DND-41 (cell line): Measurements from ENCODE around the gene PLAGL1.

ENCODE experiments used
- ATAC-seq: fragments of 200-7000 bp; cut with Tn5 transposase; 3 replicates; pipeline ENCODE4 v1.9.1; 2021; ENCODE audit warnings: low read depth; ENCODE audit not compliant: insufficient read depth
- DNase-seq: peaks from one replicate; pipeline ENCODE4 v3.0.0-alpha.2; 2020
- H2AFZ ChIP-seq: 2 replicates; pipeline ENCODE4 v1.6.0; 2012; ENCODE audit warnings: low read depth, low read length
- H3K27ac ChIP-seq: 2 replicates; pipeline ENCODE4 v1.5.1; 2012; ENCODE audit warnings: low read length, inconsistent platforms
- H3K27me3 ChIP-seq: fragments of 200-600 bp; sonication (generic); 2 replicates; pipeline ENCODE4 v1.6.0; 2012; ENCODE audit warnings: low read length, mild to moderate bottlenecking, inconsistent platforms; ENCODE audit not compliant: insufficient read depth, poor library complexity
- H3K36me3 ChIP-seq: 2 replicates; pipeline ENCODE4 v1.5.1; 2012; ENCODE audit warnings: low read length, inconsistent platforms; ENCODE audit not compliant: insufficient read depth
- H3K4me1 ChIP-seq: 2 replicates; pipeline ENCODE4 v1.5.1; 2012; ENCODE audit warnings: mild to moderate bottlenecking, low read length; ENCODE audit not compliant: insufficient read depth
- H3K4me2 ChIP-seq: 2 replicates; pipeline ENCODE4 v1.6.0; 2012; ENCODE audit warnings: mild to moderate bottlenecking, moderate library complexity, low read length, inconsistent platforms; ENCODE audit not compliant: insufficient read depth
- H3K4me3 ChIP-seq, 2 experiments: fragments of 200-600 bp in 1 of 2; shearing (Covaris generic) in 1 of 2; 2 replicates each; pipeline ENCODE4 v1.5.1; 2012 to 2016; ENCODE audit warnings: inconsistent platforms in 2 of 2, low read length in 2 of 2, mild to moderate bottlenecking in 2 of 2, low read depth in 1 of 2, moderate library complexity in 1 of 2
- H3K79me2 ChIP-seq: 2 replicates; pipeline ENCODE4 v1.6.0; 2012; ENCODE audit warnings: low read length, inconsistent platforms; ENCODE audit not compliant: insufficient read depth
- H3K9ac ChIP-seq: 2 replicates; pipeline ENCODE4 v1.6.0; 2012; ENCODE audit warnings: low read depth, mild to moderate bottlenecking, inconsistent platforms, low read length, moderate library complexity
- H3K9me3 ChIP-seq: 2 replicates; pipeline ENCODE4 v1.5.1; 2012; ENCODE audit warnings: low read length, moderate library complexity, mild to moderate bottlenecking, inconsistent platforms; ENCODE audit not compliant: insufficient read depth, severe bottlenecking
- H4K20me1 ChIP-seq: 2 replicates; pipeline ENCODE4 v1.6.0; 2012; ENCODE audit warnings: low read length; ENCODE audit not compliant: insufficient read depth
- CTCF ChIP-seq: IDR thresholded peaks from 2 replicates; pipeline ENCODE4 v1.5.1; 2012; ENCODE audit warnings: borderline replicate concordance, low read length, moderate library complexity, mild to moderate bottlenecking; ENCODE audit not compliant: poor library complexity, severe bottlenecking; ENCODE audit errors: extremely low read depth
- EZH2 ChIP-seq: IDR thresholded peaks from 3 replicates; pipeline ENCODE4 v1.6.1; 2012; ENCODE audit warnings: borderline replicate concordance, low read depth, mild to moderate bottlenecking, moderate library complexity, low read length, inconsistent platforms; ENCODE audit not compliant: severe bottlenecking

Gene PLAGL1

GRCh38 chr6:143986463-143987065, 21.5 kb downstream of the PLAGL1 start:
- no peaks in the 10 kb centered on the region for H3K4me1 ChIP-seq
- H3K4me2 ChIP-seq: no peak overlapping the region
- no peaks in the 10 kb centered on the region for H3K27me3 ChIP-seq
- ATAC-seq: no peak
- H3K79me2 ChIP-seq: no peaks in the 10 kb centered on the region
- DNase-seq: no peak
- H4K20me1 ChIP-seq: no peaks in the 10 kb centered on the region
- no peaks in the 10 kb centered on the region for H3K36me3 ChIP-seq
- TF ChIP-seq EZH2 (no peak), CTCF (no peak)
- H3K9ac ChIP-seq: no peak overlapping the region
- no peak overlapping the region for H3K27ac ChIP-seq
- no peaks in the 10 kb centered on the region for H3K9me3 ChIP-seq
- no peak overlapping the region for H2AFZ ChIP-seq
- H3K4me3 ChIP-seq: no peak overlapping the region

GRCh38 chr6:143984666-143985065, 23.4 kb downstream of the PLAGL1 start:
- H3K79me2 ChIP-seq: no peaks in the 10 kb centered on the region
- H3K9ac ChIP-seq: no peak overlapping the region
- no peaks in the 10 kb centered on the region for H4K20me1 ChIP-seq
- H3K4me1 ChIP-seq: no peaks in the 10 kb centered on the region
- no peak overlapping the region for H2AFZ ChIP-seq
- no peak overlapping the region for H3K4me3 ChIP-seq
- no peaks in the 10 kb centered on the region for H3K27me3 ChIP-seq
- no peak overlapping the region for H3K27ac ChIP-seq
- TF ChIP-seq EZH2: no peak
- no peak for TF ChIP-seq CTCF
- no peak overlapping the region for H3K4me2 ChIP-seq
- DNase-seq: no peak
- H3K9me3 ChIP-seq: no peaks in the 10 kb centered on the region
- no peak for ATAC-seq
- no peaks in the 10 kb centered on the region for H3K36me3 ChIP-seq

- no peaks in the 10 kb centered on the region for H3K4me1 ChIP-seq
- no peak overlapping the region for H3K27ac ChIP-seq
- no peak overlapping the region for H2AFZ ChIP-seq
- H3K79me2 ChIP-seq: no peaks in the 10 kb centered on the region
- H4K20me1 ChIP-seq: no peaks in the 10 kb centered on the region
- no peaks in the 10 kb centered on the region for H3K27me3 ChIP-seq
- TF ChIP-seq EZH2 (no peak), CTCF (no peak)
- no peak overlapping the region for H3K4me2 ChIP-seq
- H3K4me3 ChIP-seq: no peak overlapping the region
- DNase-seq (no peak), ATAC-seq (no peak)
- no peaks in the 10 kb centered on the region for H3K36me3 ChIP-seq
- no peaks in the 10 kb centered on the region for H3K9me3 ChIP-seq
- H3K9ac ChIP-seq: no peak overlapping the region
These were observed 25.1 kb downstream of the PLAGL1 start for GRCh38 chr6:143982968-143983367.
